ENCODE data around the gene DCUN1D2.

The DCUN1D2 gene

DNA sequence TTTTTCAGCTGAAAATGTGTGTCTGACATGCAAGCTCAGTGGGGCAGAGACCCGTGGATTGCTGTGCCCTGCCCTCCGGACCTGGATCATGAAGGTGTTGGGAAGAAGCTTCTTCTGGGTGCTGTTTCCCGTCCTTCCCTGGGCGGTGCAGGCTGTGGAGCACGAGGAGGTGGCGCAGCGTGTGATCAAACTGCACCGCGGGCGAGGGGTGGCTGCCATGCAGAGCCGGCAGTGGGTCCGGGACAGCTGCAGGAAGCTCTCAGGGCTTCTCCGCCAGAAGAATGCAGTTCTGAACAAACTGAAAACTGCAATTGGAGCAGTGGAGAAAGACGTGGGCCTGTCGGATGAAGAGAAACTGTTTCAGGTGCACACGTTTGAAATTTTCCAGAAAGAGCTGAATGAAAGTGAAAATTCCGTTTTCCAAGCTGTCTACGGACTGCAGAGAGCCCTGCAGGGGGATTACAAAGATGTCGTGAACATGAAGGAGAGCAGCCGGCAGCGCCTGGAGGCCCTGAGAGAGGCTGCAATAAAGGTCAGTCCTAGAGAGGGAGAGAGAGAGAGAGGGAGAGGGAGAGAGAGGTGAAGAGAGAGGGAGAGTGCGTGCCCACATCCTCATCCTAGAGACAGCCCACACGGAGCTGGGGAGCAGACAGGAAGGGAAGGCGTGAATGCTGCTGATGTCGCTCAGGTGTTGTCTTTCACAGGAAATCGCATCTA is 5.1 kb upstream of the DCUN1D2 start:
- TF ChIP-seq ZFX (IDR thresholded peaks at IDR 0.05) = no peak
- TF ChIP-seq, protein P1, sequence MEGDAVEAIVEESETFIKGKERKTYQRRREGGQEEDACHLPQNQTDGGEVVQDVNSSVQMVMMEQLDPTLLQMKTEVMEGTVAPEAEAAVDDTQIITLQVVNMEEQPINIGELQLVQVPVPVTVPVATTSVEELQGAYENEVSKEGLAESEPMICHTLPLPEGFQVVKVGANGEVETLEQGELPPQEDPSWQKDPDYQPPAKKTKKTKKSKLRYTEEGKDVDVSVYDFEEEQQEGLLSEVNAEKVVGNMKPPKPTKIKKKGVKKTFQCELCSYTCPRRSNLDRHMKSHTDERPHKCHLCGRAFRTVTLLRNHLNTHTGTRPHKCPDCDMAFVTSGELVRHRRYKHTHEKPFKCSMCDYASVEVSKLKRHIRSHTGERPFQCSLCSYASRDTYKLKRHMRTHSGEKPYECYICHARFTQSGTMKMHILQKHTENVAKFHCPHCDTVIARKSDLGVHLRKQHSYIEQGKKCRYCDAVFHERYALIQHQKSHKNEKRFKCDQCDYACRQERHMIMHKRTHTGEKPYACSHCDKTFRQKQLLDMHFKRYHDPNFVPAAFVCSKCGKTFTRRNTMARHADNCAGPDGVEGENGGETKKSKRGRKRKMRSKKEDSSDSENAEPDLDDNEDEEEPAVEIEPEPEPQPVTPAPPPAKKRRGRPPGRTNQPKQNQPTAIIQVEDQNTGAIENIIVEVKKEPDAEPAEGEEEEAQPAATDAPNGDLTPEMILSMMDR (conservative IDR thresholded peaks at IDR 0.05) = no peak
- peak overlapping the region; percentile 5; the same call in 1 of the 2 replicates for H3K27ac ChIP-seq

DNA sequence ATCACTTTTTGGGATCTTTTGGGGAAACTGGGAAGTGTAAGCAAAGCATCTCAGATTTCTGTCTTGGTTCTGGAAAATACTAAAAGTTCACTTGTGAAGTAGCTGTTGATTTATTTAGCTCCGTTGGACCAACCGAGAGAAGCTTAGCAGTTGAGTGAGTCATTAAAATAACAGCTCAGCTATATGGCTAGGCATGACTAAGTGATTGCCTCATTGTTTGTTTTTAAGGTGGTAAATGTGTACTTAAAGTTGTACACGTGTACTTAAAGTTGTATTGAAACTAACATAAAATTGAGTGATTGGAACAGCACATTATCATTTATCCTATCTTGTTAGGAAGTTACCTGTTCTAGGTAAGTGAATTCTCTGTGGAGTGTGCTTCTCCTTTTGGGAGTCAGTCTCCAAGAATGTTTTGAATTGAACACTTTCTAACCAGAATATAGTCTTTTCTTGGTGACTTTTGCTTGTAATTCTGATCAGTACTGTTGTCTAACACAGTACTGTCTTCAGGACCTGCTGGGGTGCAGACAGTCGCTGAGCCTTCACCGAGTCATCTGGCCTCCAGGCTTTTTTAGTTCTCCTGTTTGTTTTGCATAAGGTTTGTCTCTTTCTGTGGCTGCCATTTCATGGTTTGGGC is 2.9 kb upstream of the DCUN1D2 start:
- peak overlapping the region; percentile 76; the same call in 1 of the 2 replicates for H3K27ac ChIP-seq

GRCh38 chr13:113491982-113492381 is 1.5 kb upstream of the DCUN1D2 start:
- H3K27ac ChIP-seq = peak overlapping the region; percentile 85
- no peak for TF ChIP-seq ZFX (IDR thresholded peaks at IDR 0.05)
- TF ChIP-seq, protein P1 (conservative IDR thresholded peaks at IDR 0.05) = no peak

More for the DNA sequence above, 2.9 kb upstream of the DCUN1D2 start:
- no peak for TF ChIP-seq ZFX (IDR thresholded peaks at IDR 0.05)
- TF ChIP-seq, protein P1 (conservative IDR thresholded peaks at IDR 0.05) = no peak

GRCh38 chr13:113491418-113491883 is 940 bp upstream of the DCUN1D2 start:
- peak overlapping the region; percentile 85 for H3K27ac ChIP-seq
- TF ChIP-seq, protein P1 (conservative IDR thresholded peaks at IDR 0.05) = no peak
- TF ChIP-seq ZFX (IDR thresholded peaks at IDR 0.05) = no peak

- TF ChIP-seq ZFX (IDR thresholded peaks at IDR 0.05) = no peak
- TF ChIP-seq, protein P1 (conservative IDR thresholded peaks at IDR 0.05) = peak; percentile 28
- H3K27ac ChIP-seq = peak overlapping the region; percentile 85
Observed at GRCh38 chr13:113489549-113490495, 689 bp downstream of the DCUN1D2 start.

DNA sequence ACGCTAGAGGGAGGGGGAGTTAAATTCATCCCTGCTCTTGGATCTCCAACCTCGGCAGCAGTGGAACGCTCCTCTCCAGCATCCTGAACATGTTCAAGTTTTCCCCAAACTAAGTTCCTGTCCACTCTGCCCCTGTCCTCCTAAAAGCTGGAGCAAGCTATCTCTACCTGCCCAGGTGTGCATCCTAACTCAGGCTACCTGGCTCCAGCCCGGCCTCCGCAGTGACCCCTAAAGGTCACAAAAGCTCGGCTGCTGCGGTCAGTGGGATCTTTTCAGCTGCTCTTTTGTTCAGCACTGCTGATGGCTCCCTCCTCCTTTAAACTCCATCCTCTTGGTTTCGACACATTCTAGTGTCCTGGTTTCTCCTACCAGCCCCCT is 1.4 kb downstream of the DCUN1D2 start:
- peak overlapping the region; percentile 85 for H3K27ac ChIP-seq
- TF ChIP-seq, protein P1 (conservative IDR thresholded peaks at IDR 0.05) = peak; percentile 55
- no peak for TF ChIP-seq ZFX (IDR thresholded peaks at IDR 0.05)
